GM12872 (cell line): ENCODE data around the gene LARGE1.

Experiments
- CTCF ChIP-seq: IDR thresholded peaks from 3 replicates; pipeline ENCODE4 v1.5.1; 2011; ENCODE audit warnings: low read depth, mild to moderate bottlenecking, low read length, moderate library complexity; ENCODE audit not compliant: insufficient read depth

Gene LARGE1

GRCh38 chr22:33723915-33724314, 196.4 kb downstream of the LARGE1 start:
- no peak for TF ChIP-seq CTCF

- no peak for TF ChIP-seq CTCF
Observed at GRCh38 chr22:33722816-33723215, 197.5 kb downstream of the LARGE1 start.

DNA sequence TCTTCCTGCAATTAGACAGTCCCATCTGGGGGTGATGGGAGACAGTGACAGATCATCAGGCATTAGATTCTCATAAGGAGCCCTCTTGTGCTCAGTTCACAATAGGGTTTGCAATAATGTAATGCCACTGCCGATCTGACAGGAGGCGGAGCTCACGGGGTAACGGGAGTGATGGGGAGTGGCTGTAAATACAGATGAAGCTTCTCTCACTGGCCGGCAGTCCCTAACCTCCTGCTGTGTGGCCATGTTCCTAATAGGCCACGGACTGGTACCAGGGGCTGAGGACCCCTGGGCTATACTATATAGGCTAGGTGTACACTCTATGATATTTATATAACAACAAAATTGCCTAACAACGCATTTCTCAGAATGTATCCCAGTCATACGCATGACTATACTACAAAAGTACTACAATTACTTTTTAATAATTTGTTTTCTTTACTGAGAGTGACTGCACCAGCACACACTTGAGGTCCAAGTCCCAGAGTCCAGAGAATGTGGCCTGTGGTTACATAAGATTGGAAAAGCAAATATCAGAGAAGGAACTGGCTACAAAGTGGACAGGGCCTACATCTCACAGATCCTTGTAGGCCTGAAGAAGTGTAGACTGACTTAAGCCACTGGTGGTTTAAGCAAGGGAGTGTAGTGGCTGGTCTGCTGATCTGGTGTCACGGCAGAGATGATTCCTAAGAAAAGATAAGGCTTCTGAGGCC, 200.0 kb downstream of the LARGE1 start:
- TF ChIP-seq CTCF, result no peak

- no peak for TF ChIP-seq CTCF
Observed at GRCh38 chr22:33717694-33718396, 202.4 kb downstream of the LARGE1 start.

DNA sequence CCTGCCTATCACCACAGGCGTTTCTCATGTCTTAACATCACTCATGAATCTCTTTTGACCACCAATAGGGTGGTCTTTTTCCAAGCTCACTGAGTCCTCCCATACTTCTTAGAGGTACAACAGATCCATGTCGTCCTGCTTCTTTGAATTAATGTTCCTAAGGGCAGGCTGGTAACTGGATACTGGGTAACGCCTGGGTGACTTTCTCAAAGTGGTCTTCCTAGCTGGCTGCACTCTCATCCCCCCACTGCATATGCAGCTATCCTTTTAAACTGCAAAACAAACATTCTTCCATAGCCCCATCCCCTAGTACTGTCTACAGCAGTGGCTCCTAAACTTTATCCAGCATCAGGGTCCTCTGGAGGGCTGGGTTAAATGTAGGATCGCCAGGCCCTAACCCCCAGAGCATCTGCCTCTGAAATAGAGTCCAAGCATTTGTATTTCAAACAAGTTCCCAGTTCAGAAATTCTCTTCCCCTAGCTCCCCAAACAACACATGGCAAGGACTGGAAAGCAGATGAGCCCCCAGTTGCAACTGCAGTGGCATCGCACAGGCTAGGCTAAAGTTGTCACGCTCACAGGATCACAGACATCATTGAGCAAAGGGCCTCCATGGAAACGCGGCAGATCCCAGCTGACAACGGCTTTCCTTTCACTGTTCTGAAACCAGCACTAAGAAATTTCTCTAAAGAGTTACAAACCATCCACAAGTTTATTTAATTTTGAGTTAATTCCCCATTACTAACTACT, 204.9 kb downstream of the LARGE1 start:
- no peak for TF ChIP-seq CTCF

- no peak for TF ChIP-seq CTCF
Observed at GRCh38 chr22:33710326-33710725, 209.9 kb downstream of the LARGE1 start.

DNA sequence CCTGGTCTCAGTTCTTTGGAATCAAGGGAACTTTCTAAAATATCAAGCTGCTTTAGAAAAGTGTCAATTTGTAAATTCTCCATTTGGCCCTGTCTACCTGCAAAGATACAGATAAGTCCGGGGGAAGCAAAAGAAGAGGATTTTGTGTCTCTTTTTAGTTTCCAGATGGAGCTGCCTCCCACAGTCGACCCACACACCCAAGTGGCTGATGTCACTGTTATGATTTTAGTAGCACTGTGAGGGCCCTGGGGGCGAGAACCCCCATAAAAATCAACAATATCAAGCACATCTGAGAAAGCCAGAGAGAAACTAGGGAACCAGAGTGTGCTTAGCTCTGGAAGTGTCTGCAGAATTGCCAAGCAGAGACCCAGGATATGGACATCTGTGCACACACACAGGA, 212.7 kb downstream of the LARGE1 start:
- no peak for TF ChIP-seq CTCF
